Panc1 (cell line): Measurements from ENCODE around the gene IREB2. TPM values are rescaled to one million over a fixed set of nuclear protein-coding genes. Genes with fewer than 3 reads are reported as not detected.

Source experiments
- ATAC-seq: fragments of 200-7000 bp; cut with Tn5 transposase; 2 replicates; pipeline ENCODE4 v1.9.1; 2020; ENCODE audit warnings: mild to moderate bottlenecking, moderate library complexity
- BruUV-seq: library from RNA; stranded (reverse); fragments of 400-500 nt; replicated peaks from 2 replicates; lab custom pipeline; 2021; lab: Mats Ljungman, UMichigan
- CTCF ChIA-PET: fragments of 300-600 bp; sonication (Branson Sonifier 250); formaldehyde crosslinking; loops from one replicate; lab custom pipeline; 2022; ENCODE audit warnings: antibody characterized with exemption; lab: Charles Lee
- POLR2A ChIA-PET: fragments of 300-600 bp; sonication (Branson Sonifier 250); formaldehyde crosslinking; loops from one replicate; lab custom pipeline; 2022; ENCODE audit warnings: antibody characterized with exemption; lab: Charles Lee
- DNase-seq: peaks from one replicate; pipeline ENCODE4 v3.0.0-alpha.2; 2010; ENCODE audit warnings: low read depth, low spot score
- H3K27ac ChIP-seq: 2 replicates; pipeline ENCODE4 v1.5.1; 2011; ENCODE audit warnings: mild to moderate bottlenecking, low read length, inconsistent platforms
- H3K27me3 ChIP-seq: fragments of 200-500 bp; sonication (Bioruptor generic); 2 replicates; pipeline ENCODE4 v1.6.0; 2014; ENCODE audit warnings: low read length, inconsistent platforms; ENCODE audit not compliant: control insufficient read depth, insufficient read depth
- H3K36me3 ChIP-seq: fragments of 200-500 bp; sonication (Bioruptor generic); 2 replicates; pipeline ENCODE4 v1.5.1; 2014; ENCODE audit warnings: inconsistent platforms, mild to moderate bottlenecking, low read length, moderate library complexity; ENCODE audit not compliant: control insufficient read depth, insufficient read depth
- H3K4me1 ChIP-seq: 2 replicates; pipeline ENCODE4 v1.5.1; 2011; ENCODE audit warnings: inconsistent platforms, mild to moderate bottlenecking, low read length, moderate library complexity; ENCODE audit not compliant: control insufficient read depth, insufficient read depth
- H3K4me3 ChIP-seq, 2 experiments: 2 replicates each; pipeline ENCODE4 v1.5.1; 2011 to 2012; ENCODE audit warnings: low read depth in 2 of 2, low read length in 2 of 2, mild to moderate bottlenecking in 2 of 2, inconsistent platforms in 1 of 2, moderate library complexity in 1 of 2
- H3K9me3 ChIP-seq: fragments of 200-500 bp; sonication (Bioruptor generic); 2 replicates; pipeline ENCODE4 v1.5.1; 2014; ENCODE audit warnings: low read depth, mild to moderate bottlenecking, inconsistent platforms, low read length, moderate library complexity; ENCODE audit not compliant: control insufficient read depth, insufficient read depth
- POLR2AphosphoS5 ChIP-seq: IDR thresholded peaks from 2 replicates; pipeline ENCODE4 v1.6.1; 2012; ENCODE audit warnings: mild to moderate bottlenecking, low read depth, low read length, moderate library complexity
- SIN3A ChIP-seq: IDR thresholded peaks from 2 replicates; pipeline ENCODE4 v1.6.1; 2012; ENCODE audit warnings: low read depth, mild to moderate bottlenecking, low read length, moderate library complexity, borderline replicate concordance; ENCODE audit not compliant: insufficient read depth
- TCF7L2 ChIP-seq: IDR thresholded peaks from 2 replicates; pipeline ENCODE4 v1.6.1; 2011; ENCODE audit warnings: mild to moderate bottlenecking, low read depth, low read length, inconsistent platforms
- in situ Hi-C: cut with HindIII; loops from 2 replicates; pipeline ENCODE4 v1.10.0; 2016; ENCODE audit warnings: low sequenced_read_pairs, low pct_unique_long_range_greater_than_20kb
- intact Hi-C: fragments of 100-400 bp; cut with micrococcal nuclease; formaldehyde crosslinking; loops from one replicate; pipeline ENCODE4 v1.10.0; 2022; ENCODE audit not compliant: unreplicated experiment
- total RNA-seq: library from RNA; stranded (reverse); gene quantifications from one replicate; pipeline ENCODE4 v1.2.1, GENCODE V29; 2021; ENCODE audit not compliant: unreplicated experiment
- TF ChIP-seq, protein P1 (sequence below): fragments of 450-650 bp; IDR thresholded peaks from 2 replicates; pipeline ENCODE4 v1.5.1; 2017; ENCODE audit warnings: mild to moderate bottlenecking
- TF ChIP-seq, protein P2 (sequence below), 2 experiments: IDR thresholded peaks; 2 replicates each; pipeline ENCODE4 v1.6.1; 2011 to 2012; ENCODE audit warnings: low read depth in 2 of 2, control low read depth in 1 of 2, low read length in 1 of 2, mild to moderate bottlenecking in 1 of 2, moderate library complexity in 1 of 2; ENCODE audit not compliant: insufficient read depth in 1 of 2

Gene IREB2
- total RNA-seq, 1 experiment from 2014 or later, result 71.7 TPM

- TF ChIP-seq SIN3A (no peak), TCF7L2 (no peak), POLR2AphosphoS5 (no peak)
- TF ChIP-seq, protein P1, sequence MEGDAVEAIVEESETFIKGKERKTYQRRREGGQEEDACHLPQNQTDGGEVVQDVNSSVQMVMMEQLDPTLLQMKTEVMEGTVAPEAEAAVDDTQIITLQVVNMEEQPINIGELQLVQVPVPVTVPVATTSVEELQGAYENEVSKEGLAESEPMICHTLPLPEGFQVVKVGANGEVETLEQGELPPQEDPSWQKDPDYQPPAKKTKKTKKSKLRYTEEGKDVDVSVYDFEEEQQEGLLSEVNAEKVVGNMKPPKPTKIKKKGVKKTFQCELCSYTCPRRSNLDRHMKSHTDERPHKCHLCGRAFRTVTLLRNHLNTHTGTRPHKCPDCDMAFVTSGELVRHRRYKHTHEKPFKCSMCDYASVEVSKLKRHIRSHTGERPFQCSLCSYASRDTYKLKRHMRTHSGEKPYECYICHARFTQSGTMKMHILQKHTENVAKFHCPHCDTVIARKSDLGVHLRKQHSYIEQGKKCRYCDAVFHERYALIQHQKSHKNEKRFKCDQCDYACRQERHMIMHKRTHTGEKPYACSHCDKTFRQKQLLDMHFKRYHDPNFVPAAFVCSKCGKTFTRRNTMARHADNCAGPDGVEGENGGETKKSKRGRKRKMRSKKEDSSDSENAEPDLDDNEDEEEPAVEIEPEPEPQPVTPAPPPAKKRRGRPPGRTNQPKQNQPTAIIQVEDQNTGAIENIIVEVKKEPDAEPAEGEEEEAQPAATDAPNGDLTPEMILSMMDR, result no peak
- TF ChIP-seq, protein P2, sequence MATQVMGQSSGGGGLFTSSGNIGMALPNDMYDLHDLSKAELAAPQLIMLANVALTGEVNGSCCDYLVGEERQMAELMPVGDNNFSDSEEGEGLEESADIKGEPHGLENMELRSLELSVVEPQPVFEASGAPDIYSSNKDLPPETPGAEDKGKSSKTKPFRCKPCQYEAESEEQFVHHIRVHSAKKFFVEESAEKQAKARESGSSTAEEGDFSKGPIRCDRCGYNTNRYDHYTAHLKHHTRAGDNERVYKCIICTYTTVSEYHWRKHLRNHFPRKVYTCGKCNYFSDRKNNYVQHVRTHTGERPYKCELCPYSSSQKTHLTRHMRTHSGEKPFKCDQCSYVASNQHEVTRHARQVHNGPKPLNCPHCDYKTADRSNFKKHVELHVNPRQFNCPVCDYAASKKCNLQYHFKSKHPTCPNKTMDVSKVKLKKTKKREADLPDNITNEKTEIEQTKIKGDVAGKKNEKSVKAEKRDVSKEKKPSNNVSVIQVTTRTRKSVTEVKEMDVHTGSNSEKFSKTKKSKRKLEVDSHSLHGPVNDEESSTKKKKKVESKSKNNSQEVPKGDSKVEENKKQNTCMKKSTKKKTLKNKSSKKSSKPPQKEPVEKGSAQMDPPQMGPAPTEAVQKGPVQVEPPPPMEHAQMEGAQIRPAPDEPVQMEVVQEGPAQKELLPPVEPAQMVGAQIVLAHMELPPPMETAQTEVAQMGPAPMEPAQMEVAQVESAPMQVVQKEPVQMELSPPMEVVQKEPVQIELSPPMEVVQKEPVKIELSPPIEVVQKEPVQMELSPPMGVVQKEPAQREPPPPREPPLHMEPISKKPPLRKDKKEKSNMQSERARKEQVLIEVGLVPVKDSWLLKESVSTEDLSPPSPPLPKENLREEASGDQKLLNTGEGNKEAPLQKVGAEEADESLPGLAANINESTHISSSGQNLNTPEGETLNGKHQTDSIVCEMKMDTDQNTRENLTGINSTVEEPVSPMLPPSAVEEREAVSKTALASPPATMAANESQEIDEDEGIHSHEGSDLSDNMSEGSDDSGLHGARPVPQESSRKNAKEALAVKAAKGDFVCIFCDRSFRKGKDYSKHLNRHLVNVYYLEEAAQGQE (IDR thresholded peaks at IDR 0.05; ENCODE audit: insufficient read depth in 1 of 2, low read depth in 2 of 2, low read length in 1 of 2), result no peak
- ChIA-PET CTCF (no interaction called here), POLR2A (no interaction called here)
- no peak for DNase-seq
- H3K4me1 ChIP-seq, result no peaks in the 10 kb centered on the region
- in situ Hi-C loops, result no loop called here
- H3K4me3 ChIP-seq, result no peak overlapping the region
- intact Hi-C loops, result no loop called here
- no peaks in the 10 kb centered on the region for H3K36me3 ChIP-seq
- no peak for ATAC-seq
- no peaks in the 10 kb centered on the region for H3K9me3 ChIP-seq
- no TSS peak for BruUV-seq
- no peak overlapping the region for H3K27ac ChIP-seq
- peaks cover 4% of the 10 kb centered on the region; the same call in 1 of the 2 replicates for H3K27me3 ChIP-seq
These were observed 18.6 kb upstream of the IREB2 start for GRCh38 chr15:78419367-78419766.

DNA sequence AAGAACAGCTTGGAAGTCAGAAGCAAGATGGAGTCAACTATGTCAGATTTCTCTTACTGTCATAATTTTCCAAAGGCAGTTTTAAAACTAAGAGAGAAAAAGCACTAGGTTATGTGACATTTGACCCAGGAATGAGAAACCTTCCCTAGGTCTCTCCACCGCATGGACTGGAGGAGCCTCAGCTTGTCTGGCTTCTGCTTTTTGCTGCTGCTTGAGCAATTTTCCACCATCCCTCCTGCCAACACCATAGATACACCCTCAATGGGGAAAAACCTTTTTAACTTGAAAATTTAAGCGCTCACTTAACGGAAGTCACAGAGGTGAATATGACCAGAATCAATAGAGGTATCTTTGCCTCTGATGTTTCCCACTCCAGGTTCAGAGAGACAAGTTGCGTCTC is 17.8 kb upstream of the IREB2 start:
- no peaks in the 10 kb centered on the region for H3K9me3 ChIP-seq
- H3K4me1 ChIP-seq, result no peaks in the 10 kb centered on the region
- no peak overlapping the region for H3K27ac ChIP-seq
- intact Hi-C loops, result no loop called here
- ATAC-seq, result no peak
- ChIA-PET POLR2A (no interaction called here), CTCF (interaction anchor here (0.6 kb wide), 1 partner anchor 113 kb away, joined by 3 read pairs; no protein-coding TSS in a partner anchor)
- peaks cover 4% of the 10 kb centered on the region; the same call in 1 of the 2 replicates for H3K27me3 ChIP-seq
- no peaks in the 10 kb centered on the region for H3K36me3 ChIP-seq
- no peak for DNase-seq
- BruUV-seq, result no TSS peak
- in situ Hi-C loops, result no loop called here
- H3K4me3 ChIP-seq, result no peak overlapping the region
- TF ChIP-seq SIN3A, result no peak
- TF ChIP-seq, protein P2 (IDR thresholded peaks at IDR 0.05; ENCODE audit: insufficient read depth in 1 of 2, low read depth in 2 of 2, low read length in 1 of 2), result no peak
